Esophagus squamous epithelium (tissue), 5 donors: Measurements from ENCODE around the gene PPT2. TPM values are rescaled to one million over a fixed set of nuclear protein-coding genes. Genes with fewer than 3 reads are reported as not detected.
"Not testable (repeated sequence)": the region's sequence is repeated elsewhere in the genome, so short reads cannot be mapped to it uniquely, and the experiment has no call there.

Experiments
- DNase-seq: peaks from one replicate; lab custom pipeline; 2025; lab: John Stamatoyannopoulos, UW
- H3K27ac ChIP-seq, 4 donors: fragments of 200-600 bp; sonication (generic); one replicate each; pipeline ENCODE4 v1.5.1; 2016 to 2019; ENCODE audit warnings: mild to moderate bottlenecking in 1 of 4
- H3K27me3 ChIP-seq, 4 donors: fragments of 200-600 bp; sonication (generic); 1 replicate in 3 of 4; 2 replicates in 1 of 4; pipeline versions ENCODE4 v1.5.1 to v1.6.0; 2017 to 2021; ENCODE audit warnings: antibody characterized with exemption in 1 of 4
- H3K36me3 ChIP-seq, 3 donors: fragments of 200-600 bp; sonication (generic); one replicate each; pipeline ENCODE4 v1.5.1; 2016 to 2019
- H3K4me1 ChIP-seq, 3 donors: fragments of 200-600 bp; sonication (generic); one replicate each; pipeline ENCODE4 v1.5.1; 2017 to 2019
- H3K4me3 ChIP-seq, 4 donors: fragments of 200-600 bp; sonication (generic); 1 replicate in 3 of 4; 2 replicates in 1 of 4; pipeline ENCODE4 v1.5.1; 2016 to 2019; ENCODE audit warnings: mild to moderate bottlenecking in 2 of 4, moderate library complexity in 1 of 4
- H3K9me3 ChIP-seq, 3 donors: fragments of 200-600 bp; sonication (generic); one replicate each; pipeline ENCODE4 v1.5.1; 2016 to 2019
- POLR2A ChIP-seq, 4 donors: fragments of 450-650 bp; IDR thresholded peaks; one replicate each; pipeline ENCODE4 v1.6.1; 2017; ENCODE audit warnings: antibody characterized with exemption in 4 of 4, mild to moderate bottlenecking in 4 of 4, moderate library complexity in 3 of 4
- WGBS, 2 donors: methylation state at CpG; one replicate each; pipeline ENCODE4 v1.1.5; 2018; 5-methylcytosine and 5-hydroxymethylcytosine counted together
- intact Hi-C: fragments of 100-400 bp; cut with DNase I; formaldehyde crosslinking; loops from one replicate; pipeline ENCODE4 v1.15.0; 2022
- total RNA-seq, 4 donors: library from RNA; depleted of rRNA; stranded (reverse); fragments of >200 nt; gene quantifications; one replicate each; pipeline ENCODE4 v1.1.0, GENCODE V29; 2016
- TF ChIP-seq, protein P1 (sequence below), 6 experiments: fragments of 450-650 bp in 4 of 6; fragments of 200-600 bp in 2 of 6; sonication (generic) in 2 of 6; IDR thresholded peaks; one replicate each; pipeline ENCODE4 v1.5.1; 2016 to 2019; ENCODE audit warnings: antibody characterized with exemption in 6 of 6, mild to moderate bottlenecking in 4 of 6, moderate library complexity in 4 of 6
- donor health status: DM: yes; HTN: yes; CAD: no.

The PPT2 gene
- total RNA-seq, 4 donors from 2014 or later: 17.3 to 133 (median 23.7) TPM

- H3K27ac ChIP-seq: peak within 1 kb of the TSS; percentile 95 to 99 (median 98)
- peak; percentile 70 for DNase-seq
- peaks cover 22 to 94% (median 53%) of the 10 kb centered on the region in 3 donors for H3K4me1 ChIP-seq
- peak in 2 of 4 donors; percentile 69 to 88 for TF ChIP-seq POLR2A (IDR thresholded peaks at IDR 0.05)
- TF ChIP-seq, protein P1, sequence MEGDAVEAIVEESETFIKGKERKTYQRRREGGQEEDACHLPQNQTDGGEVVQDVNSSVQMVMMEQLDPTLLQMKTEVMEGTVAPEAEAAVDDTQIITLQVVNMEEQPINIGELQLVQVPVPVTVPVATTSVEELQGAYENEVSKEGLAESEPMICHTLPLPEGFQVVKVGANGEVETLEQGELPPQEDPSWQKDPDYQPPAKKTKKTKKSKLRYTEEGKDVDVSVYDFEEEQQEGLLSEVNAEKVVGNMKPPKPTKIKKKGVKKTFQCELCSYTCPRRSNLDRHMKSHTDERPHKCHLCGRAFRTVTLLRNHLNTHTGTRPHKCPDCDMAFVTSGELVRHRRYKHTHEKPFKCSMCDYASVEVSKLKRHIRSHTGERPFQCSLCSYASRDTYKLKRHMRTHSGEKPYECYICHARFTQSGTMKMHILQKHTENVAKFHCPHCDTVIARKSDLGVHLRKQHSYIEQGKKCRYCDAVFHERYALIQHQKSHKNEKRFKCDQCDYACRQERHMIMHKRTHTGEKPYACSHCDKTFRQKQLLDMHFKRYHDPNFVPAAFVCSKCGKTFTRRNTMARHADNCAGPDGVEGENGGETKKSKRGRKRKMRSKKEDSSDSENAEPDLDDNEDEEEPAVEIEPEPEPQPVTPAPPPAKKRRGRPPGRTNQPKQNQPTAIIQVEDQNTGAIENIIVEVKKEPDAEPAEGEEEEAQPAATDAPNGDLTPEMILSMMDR (IDR thresholded peaks at IDR 0.05): no peak
- H3K4me3 ChIP-seq: peak within 1 kb of the TSS; percentile 69 to 93 (median 87)
- intact Hi-C loops: no loop called here
- WGBS, 2 donors: 1 to 2% methylated on average over 8 to 11 of the region's 23 CpGs
- no peaks in the 10 kb centered on the region for H3K27me3 ChIP-seq
- no peaks in the 10 kb centered on the region for H3K9me3 ChIP-seq
- H3K36me3 ChIP-seq: peaks cover 9 to 25% (median 13%) of the 10 kb centered on the region in 3 donors
Observed at GRCh38 chr6:32190054-32190851, 36.3 kb downstream of the PPT2 start, which contains the start of gene PBX2. Gene PBX2, minus strand, starts transcription at chr6:32190202. Its CDS starts 287 bp downstream, at chr6:32189915.

DNA sequence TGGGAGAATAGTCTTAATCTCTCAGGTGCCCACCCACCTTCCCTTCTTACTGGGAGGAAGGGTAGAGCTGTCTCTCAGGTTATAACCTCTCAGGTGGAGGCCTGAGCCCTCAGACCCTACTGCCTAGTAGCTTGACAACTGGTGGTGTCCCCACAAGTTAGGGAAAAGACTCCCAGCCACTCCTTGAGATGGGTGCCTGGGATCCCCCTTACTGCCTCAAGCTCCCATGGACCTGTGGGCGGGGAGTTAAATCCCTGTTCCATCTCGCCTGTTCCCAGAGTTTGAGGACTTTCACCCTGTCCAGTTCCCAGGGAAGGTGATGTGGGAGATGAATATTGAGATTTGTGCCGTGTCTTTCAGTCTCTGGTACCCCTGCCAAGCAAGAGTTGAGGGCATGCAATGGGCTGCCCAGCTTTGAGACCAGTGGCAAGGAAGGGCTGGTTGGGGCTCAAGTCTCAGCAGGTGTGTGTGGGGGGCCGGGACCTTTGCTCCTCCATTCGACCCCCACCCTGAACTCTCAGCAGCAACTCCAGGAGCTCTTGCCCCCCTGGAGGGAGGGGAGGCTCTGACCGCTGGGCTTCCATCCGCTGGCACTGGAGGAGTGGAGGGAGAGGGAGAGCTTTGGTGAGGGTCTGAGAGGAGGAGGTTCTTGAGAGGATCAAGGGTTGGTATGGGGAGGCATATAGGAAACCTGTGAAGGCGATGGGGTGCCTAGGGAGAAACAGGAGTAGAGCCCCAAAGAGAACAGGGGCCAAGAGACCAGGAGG is 37.2 kb downstream of the PPT2 start:
- intact Hi-C loops: no loop called here
- whole genome bisulfite sequencing, 2 donors: 61 to 67% methylated on average over 5 to 6 of the region's 8 CpGs
- DNase-seq: no peak
- Histone ChIP-seq H3K9me3 (no peaks in the 10 kb centered on the region), H3K27me3 (no peaks in the 10 kb centered on the region), H3K27ac (peak overlapping the region; percentile 95 to 99 (median 98)), H3K4me3 (peak overlapping the region; percentile 69 to 93 (median 87)), H3K4me1 (peaks cover 22 to 87% (median 49%) of the 10 kb centered on the region in 3 donors), H3K36me3 (peaks cover 9 to 22% (median 13%) of the 10 kb centered on the region in 3 donors)
- TF ChIP-seq, protein P1 (IDR thresholded peaks at IDR 0.05): no peak
- TF ChIP-seq POLR2A (IDR thresholded peaks at IDR 0.05): no peak

DNA sequence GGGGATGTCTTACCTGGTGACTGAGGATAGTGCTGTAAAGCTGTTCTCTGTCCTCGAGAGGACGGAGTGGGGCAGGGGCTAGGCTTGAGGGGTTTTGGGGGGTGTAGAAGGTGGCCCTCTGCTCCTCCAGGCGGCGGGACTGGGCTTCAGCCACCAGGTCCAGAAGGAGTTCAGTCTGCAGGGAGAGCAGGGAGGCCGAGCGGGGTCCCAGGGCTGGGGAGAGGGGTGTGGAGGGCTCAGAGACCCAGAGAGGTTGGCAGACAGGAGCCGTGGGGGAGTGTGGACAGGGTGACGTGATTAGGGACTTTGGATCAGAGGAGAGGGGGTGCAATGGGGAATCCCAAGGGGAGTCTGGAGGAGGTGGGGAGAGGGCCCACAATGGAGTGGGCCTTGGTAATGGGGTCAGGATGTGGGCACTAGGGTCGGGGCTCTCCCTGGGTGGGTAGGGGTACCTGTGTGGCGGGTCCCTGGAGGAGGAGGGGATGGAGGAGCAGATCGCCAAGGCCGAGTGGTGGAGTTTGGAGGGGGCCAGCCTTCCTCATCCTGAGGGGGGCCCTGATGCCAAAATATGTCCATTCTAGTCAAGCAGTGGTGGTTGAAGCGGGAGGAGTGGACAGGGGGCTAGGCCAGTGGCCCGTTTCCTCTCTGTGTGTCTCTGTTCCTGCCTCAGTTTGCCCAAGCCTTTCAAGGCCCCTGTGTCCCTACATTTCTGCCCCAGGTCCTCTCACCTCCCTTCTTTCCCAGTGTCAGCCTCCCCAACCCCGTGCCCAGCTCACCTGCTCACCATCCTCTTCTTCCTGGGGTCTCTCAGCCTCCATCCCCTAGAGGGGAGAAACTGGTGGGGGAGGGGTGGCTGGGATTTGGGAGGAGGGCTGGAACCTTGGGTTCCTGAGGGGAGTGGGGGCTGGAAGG is 38.0 kb downstream of the PPT2 start:
- Histone ChIP-seq H3K36me3 (peaks cover 6 to 13% (median 9%) of the 10 kb centered on the region in 3 donors), H3K27me3 (no peaks in the 10 kb centered on the region), H3K4me1 (peaks cover 22 to 87% (median 46%) of the 10 kb centered on the region in 3 donors), H3K4me3 (peak overlapping the region; percentile 14 to 88 (median 60)), H3K27ac (peak overlapping the region; percentile 95 to 99 (median 98)), H3K9me3 (no peaks in the 10 kb centered on the region)
- intact Hi-C loops: no loop called here
- no peak for TF ChIP-seq POLR2A (IDR thresholded peaks at IDR 0.05)
- TF ChIP-seq, protein P1 (IDR thresholded peaks at IDR 0.05): no peak
- no peak for DNase-seq
- 56 to 60% methylated on average over 13 to 15 of the region's 15 CpGs for WGBS, 2 donors

GRCh38 chr6:32192608-32193039 is 38.7 kb downstream of the PPT2 start, which contains the start of gene GPSM3:
Gene GPSM3, minus strand, starts transcription at chr6:32192643. Its CDS starts 130 bp downstream, at chr6:32192513.
- intact Hi-C loops: no loop called here
- 21 to 26% methylated on average over 4 to 5 of the region's 5 CpGs for WGBS, 2 donors
- Histone ChIP-seq H3K36me3 (peaks cover 0 to 7% (median 2%) of the 10 kb centered on the region in 3 donors), H3K4me3 (peak within 1 kb of the TSS; percentile 14 to 88 (median 60)), H3K27ac (peak within 1 kb of the TSS; percentile 95 to 99 (median 98)), H3K27me3 (no peaks in the 10 kb centered on the region), H3K9me3 (no peaks in the 10 kb centered on the region), H3K4me1 (peaks cover 22 to 87% (median 44%) of the 10 kb centered on the region in 3 donors)
- no peak for DNase-seq
- TF ChIP-seq, protein P1 (IDR thresholded peaks at IDR 0.05): no peak
- TF ChIP-seq POLR2A (IDR thresholded peaks at IDR 0.05): peak in 1 of 4 donors; percentile 46

GRCh38 chr6:32193096-32193495 is 39.2 kb downstream of the PPT2 start:
- H3K27me3 ChIP-seq, H3K36me3 ChIP-seq, H3K9me3 ChIP-seq, DNase-seq, intact Hi-C loops: not testable (repeated sequence)
- H3K4me1 ChIP-seq: peaks cover 17 to 84% (median 39%) of the 10 kb centered on the region in 3 donors
- WGBS, 2 donors: 76 to 79% methylated on average over 12 to 13 of the region's 13 CpGs
- peak overlapping the region; percentile 95 to 99 (median 98) for H3K27ac ChIP-seq
- peak overlapping the region in 3 of 4 donors; percentile 33 to 88 (median 86) for H3K4me3 ChIP-seq
